Hematopoietic multipotent progenitor cell treated with erythropoietin and hydrocortisone succinate and interleukin-3 and kit ligand, for 6 days (in vitro differentiated cells): ENCODE results near the gene DDX27.
A peak's percentile ranks its signal among the peaks of the same experiment; 100 is the strongest.
"Not testable (repeated sequence)": the region's sequence is repeated elsewhere in the genome, so short reads cannot be mapped to it uniquely, and the experiment has no call there.

Experiments
- DNase-seq: peaks from one replicate; pipeline ENCODE4 v3.0.0-alpha.2; 2015

The DDX27 gene

DNA sequence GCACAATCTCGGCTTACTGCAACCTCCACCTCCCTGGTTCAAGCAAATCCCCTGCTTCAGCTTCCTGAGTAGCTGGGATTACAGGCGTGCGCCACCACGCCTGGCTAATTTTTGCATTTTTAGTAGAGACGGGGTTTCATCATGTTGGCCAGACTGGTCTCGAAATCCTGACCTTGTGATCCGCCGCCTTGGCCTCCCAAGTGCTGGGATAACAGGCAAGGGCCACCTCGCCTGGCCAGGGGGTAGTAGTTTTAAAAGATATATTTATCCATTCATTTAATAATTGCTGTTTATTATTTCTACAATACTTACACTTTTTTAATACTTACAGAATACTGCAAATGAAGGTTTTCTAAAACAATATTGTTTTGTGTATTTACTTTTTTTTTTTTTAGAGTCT lies 15.5 kb upstream of the DDX27 start:
- DNase-seq: no peak

DNA sequence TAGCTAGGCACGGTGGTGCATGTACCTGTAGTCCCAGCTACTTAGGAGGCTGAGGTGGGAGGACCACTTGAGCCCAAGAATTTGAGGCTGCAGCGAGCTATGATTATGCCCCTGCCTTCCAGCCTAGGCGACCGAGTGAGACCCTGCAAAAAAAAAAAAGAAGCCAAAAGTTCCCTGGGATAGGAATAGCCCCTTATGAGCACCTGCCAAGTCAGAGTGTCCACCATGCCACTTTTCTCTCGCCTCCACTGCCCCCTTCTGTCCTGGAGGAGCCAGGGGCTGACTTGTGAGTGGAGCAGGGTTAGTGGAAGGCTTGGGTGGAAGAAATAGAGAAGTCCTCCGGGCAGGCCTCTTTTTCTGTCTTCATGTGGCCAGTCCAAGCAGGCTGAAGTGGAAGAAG lies 12.1 kb upstream of the DDX27 start:
- DNase-seq: peak; percentile 58

DNA sequence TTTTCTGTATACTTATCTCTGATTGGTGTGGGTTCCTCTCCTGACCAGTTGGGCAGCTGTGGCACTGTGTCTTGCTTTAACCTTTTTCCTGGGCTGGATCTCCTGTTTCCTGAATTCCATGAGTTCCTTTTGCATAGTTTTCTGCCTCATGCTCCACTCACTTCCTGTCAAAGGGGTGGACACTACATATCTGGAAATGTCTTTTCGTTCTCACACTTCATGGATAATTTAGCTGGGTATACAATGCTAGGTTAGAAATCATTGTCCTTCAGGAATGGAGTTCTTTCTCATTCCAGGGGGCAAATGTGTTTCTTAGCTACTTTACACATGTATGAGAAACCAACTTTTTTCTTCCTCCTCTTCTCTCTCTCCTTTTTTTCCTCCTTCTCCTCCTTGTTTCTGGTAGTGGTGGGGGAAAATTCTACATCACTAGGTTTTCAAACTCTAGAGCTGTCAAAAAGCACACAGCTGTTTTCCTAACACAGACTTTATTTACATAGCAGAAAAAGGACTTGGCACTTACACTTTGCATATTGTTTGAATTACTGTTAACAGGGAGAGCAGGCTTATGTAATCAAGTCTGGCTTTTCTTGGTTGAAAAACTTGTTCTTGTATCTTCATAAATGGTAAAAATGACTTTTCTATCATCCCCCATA lies 9.0 kb upstream of the DDX27 start:
- DNase-seq: no peak

DNA sequence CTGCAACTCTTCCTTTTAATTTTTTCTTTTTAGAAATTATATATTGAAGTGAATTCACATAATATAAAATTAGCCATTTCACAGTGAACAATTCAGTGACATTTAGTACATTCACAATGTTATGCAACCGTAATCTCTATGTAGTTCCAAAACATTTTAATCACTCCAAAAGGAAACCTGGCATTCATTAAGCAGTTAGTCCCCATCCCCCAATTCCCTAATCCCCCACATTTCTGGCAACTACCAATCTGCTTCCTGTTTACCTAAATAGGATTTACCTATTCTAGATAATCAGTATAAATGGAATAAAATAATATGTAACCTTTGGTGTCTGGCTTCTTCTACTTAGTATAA lies 8.5 kb upstream of the DDX27 start:
- DNase-seq: no peak

DNA sequence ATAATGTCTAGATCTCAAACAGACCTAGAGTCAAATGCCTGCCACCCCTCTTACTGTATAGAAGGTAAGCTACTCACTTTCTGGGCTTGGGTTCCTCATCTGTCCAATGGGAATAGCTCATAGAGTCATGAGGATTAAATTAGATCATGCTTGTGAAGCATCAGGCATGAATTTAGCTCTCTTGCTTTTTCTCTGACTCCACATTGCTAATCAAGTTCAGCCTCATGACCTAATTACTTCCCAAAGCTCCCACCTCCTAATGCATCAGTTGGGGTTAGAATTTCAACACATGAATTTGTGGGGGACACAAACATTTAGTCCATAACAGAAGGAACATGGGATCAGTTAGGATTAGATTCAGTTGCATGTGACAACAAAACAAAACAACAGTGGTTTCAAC lies 4.6 kb upstream of the DDX27 start:
- DNase-seq: no peak

DNA sequence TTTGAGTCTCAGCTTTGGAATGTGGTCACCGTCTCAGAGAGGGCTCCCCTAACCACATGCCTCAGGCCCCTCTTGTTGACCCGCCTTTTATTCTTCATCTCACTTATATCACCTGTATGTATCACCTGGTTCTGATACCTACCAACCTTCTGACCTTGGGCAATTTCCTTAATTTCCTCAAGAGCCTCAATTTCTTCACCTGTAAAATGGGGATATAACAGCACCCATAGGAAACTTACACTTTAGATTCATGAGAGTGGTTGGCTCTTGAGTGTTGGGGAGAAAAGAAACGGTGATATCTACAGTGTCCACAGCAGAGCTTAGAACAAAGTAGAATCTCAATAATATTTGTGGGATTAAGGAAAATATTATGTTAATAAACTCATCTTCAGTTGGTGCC lies 4.0 kb upstream of the DDX27 start:
- no peak for DNase-seq

DNA sequence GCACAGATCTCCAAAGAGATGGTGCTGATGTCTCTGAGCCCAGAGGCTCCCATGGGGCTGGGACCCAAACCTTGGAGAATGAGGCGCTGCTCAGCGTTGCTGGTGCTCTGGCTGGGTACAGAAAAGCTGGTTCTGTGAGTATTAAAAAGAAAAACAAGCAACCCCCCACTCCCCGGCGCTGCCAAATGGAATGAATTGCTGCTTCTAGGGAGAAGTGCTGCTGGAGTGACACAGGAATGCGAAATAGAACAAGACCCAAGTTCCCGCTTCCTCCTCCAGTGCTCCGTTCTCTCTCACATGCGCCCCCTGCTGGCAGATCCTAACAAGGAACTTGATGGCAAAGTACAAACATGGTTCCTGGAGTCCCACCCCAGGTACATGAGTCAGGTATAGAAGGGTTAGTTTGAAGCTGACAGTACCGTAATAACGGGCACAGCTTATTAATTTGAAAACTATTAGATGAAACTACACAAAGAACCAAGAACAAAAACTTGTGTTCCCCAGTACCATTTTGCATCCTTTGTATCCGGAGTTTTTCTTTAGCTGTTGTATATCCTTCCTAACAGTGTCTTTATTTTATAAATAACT lies 2.1 kb upstream of the DDX27 start:
- DNase-seq: peak; percentile 96

DNA sequence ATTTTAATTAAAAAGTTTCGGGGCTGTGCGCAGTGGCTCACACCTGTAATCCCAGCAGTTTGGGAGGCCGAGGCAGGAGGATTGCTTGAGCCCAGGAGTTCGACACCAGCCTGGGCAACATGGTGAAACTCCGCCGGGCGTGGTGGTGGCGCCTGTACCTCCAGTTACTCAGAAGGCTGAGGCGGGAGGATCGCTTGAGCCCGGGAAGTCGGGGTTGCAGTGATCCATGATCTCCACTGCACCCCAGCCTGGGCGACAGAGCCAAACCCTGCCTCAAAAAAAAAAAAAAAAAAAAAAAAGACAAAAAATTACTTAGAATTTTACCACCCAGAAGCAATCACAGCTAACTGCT lies 501 bp upstream of the DDX27 start:
- not testable (repeated sequence) for DNase-seq

DNA sequence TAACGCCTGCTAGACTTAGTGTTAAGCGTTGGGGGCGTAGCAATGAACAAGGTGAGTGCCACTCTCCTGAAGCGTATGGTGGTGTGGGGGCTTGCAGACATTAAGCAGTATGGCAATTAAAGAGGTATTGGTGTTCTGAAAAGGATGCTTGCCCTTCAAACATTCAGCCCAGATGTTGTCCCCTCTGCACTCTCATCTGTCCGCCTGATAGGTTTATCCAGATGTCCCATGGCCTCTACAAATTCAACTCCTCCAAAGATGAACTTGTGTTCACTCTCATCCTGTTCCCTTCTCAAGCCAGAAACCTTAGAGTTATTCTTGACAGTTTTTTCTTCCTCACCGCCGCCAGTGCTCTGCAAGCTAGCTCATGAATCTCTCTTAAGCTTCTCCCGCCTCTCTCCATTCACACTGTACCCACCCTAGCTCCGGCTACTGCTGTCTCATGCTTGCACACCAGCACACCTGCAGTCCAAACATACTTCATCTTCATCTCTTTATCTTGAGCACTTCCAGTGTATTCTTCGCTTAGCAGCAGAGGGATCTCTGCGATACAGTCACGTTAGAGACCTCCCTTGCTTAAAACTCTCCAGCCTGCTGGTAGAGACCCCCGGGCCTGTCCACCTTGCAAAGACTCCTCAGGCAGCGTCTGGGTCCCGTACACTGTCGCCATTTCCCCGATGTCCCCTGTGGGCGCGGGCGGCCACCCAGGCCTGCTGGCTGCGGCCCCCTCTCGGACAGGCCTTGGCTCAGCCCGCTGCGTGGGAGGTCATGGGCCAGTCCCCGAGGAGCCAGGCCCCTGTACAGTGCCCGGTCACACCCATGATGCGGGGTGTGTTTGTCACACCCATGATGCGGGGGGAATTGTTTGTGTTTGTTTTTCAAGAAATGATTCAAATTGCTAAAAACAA lies 962 bp downstream of the DDX27 start:
- DNase-seq: peak; percentile 11

DNA sequence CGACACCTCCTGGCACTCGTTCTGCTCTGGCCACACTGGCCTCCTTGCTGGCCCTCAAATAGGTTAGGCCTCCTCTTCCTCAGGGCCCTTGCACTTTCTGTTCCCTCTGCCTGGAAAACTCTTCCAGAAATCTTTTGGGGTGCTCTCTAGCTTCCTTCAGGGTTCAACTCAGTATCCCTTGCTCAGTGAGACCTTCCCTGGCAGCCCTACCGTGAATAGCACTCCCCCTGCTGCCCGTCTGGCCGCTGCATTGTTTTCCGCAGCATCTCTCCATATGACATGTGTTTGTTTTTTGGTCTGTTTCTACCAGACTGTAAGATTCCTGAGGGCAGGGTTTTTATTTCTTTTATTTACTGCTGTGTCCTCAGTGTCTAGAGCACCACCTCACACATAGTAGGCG lies 6.7 kb downstream of the DDX27 start:
- no peak for DNase-seq

DNA sequence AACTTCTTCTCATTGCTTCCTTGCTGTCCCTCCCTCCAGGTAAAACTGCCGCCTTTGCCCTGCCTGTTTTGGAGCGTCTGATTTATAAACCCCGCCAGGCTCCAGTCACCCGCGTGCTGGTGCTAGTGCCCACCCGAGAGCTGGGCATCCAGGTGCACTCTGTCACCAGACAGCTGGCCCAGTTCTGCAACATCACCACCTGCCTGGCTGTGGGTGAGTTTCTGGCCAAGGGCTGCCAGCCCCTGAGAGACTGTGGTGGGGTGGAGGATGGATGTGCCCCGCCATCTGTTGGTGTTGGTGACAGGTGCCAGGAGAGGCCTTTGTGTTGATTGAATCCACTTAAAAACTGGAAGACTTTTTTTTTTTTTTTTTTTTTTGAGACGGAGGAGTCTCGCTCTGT lies 9.5 kb downstream of the DDX27 start:
- no peak for DNase-seq

DNA sequence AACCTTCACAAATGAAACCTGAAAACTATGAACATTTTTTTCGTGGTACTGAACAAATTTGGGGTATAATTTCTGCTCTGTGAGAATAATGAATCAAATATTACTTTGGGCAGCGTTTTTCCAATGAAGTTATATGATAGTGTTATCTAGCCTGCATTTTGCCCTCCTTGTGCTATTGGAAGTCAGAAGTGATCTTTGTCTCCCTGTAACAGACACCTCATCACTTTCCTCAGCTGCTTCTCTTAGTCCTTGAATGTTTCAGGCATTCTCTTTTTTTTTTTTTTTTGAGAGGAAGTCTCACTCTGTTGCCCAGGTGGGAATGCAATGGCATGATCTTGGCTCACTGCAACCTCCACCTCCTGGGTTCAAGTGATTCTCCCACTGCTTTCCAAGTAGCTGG lies 10.2 kb downstream of the DDX27 start:
- DNase-seq: no peak

DNA sequence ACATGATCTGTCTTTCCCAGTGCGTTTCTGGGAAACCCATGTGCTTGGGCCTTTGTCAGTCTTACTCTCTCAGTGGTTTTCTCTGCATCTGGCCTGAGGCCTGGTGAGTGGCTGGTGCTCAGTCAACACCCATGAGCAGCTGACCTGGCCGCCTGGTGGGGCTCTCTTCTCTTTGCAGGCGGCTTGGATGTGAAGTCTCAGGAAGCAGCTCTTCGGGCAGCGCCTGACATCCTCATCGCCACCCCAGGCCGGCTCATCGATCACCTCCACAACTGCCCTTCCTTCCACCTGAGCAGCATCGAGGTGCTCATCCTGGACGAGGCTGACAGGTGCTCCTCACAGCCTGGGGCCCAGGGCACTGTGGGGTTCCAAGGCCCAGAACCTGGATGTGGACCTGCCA lies 10.8 kb downstream of the DDX27 start:
- peak; percentile 48 for DNase-seq

DNA sequence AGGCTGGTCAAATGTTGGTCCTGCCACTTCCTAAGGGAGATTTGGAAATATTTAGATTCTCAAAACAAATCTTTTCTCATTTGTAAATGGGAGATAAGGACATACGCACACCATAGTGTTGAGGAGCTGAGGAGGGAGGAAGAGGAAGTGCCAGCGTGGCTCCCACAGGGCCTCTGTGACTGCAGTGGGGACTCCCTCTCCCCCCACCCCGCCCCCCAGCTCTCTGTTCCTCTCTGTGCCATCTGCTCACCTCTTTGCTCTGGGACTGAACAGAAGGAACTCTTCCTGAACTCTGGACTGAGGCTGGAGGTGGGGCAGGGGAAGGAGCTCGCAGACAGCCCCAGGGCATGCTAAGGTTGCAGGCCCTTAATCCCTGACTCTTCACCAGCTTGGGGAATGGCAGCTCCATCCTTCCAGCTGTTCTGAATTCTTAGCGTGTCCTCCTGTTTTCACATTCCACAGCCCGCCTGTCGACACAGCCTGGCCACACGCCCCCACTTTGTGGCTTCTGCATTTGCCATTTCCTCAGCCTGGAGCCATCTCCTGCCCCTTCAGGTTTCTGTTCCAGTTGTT lies 11.4 kb downstream of the DDX27 start:
- peak; percentile 79 for DNase-seq

DNA sequence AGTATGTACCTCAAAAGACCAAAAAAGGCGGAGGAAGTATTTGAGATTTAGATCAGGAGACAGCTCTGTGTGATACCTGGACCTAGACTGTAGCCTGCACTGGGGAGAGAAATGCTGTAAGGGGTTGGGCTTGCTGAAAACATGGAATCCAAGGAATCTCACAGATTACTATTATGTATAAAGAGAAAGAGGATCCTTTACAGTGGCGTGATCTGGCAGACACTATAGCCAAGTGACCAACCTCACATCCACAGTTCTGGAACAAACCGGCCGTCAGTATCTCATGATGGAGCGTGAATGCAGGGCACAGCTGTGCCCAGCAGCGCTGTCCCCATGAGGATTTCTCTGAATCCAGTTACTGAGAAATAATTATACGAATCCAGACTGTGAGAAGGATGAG lies 12.3 kb downstream of the DDX27 start:
- DNase-seq: no peak

DNA sequence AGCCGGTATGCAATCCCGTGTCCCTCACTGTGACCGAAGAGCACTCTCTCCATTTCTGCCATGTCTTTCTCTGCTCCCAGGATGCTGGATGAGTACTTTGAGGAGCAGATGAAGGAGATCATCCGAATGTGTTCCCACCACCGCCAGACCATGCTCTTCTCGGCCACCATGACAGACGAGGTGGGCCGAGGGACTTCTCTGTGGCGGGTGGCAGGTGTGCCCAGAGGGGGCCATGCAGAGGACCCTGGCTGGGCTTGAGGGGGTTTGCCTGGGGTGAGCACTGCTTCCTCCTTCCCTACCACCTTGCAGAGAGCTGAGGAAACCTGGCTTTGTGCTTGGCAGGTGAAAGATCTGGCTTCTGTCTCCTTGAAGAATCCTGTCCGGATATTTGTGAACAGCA lies 14.0 kb downstream of the DDX27 start:
- no peak for DNase-seq

DNA sequence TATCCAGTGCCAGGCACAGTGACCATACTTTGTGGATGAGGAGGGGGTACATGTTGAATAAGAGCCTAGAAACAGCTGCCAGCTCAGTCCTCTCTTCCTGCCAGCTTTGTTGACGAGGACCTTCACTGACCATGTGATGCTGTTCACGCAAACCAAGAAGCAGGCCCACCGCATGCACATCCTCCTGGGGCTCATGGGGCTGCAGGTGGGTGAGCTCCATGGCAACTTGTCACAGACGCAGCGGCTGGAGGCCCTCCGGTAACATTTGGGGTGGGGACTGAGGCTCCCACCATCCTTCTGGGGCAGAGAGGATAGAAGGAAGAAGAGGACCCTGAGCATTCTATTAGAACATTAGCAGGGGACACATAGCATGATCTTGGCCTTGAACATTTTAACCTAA lies 15.6 kb downstream of the DDX27 start:
- DNase-seq: no peak

DNA sequence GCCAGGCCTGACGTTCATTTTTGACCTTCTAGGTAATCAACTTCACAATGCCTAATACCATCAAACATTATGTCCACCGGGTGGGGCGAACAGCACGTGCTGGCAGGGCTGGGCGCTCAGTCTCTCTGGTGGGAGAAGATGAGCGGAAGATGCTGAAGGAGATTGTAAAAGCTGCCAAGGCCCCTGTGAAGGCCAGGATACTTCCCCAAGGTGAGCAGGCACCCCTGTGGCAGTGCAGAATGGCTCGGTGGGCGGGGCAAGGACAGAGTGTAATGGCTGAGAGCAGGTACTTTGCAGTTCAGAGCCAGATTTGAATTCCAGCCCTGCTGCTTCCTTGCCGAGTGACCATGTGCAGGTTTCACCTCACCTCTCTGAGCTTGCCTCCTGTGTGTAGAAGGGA lies 17.1 kb downstream of the DDX27 start:
- DNase-seq: no peak

DNA sequence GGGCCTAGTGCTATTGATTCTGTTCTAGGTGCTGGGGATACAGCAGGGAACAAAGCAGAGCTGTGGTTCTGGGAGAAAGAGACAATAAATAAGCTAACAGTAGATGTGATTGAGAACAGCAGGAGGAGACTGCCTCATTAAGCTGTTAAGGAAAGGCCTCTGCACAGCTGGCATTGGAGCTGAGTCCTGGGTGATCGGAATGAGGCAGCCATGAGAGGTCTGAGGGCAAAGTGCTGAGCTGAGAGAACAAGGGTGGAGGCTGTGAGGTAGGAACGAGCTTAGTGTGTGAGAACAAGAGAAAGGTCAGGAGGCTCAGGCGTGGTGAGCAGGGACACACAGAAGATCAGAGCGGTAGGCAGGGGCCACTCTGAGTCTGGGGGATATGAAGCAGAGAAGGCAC lies 18.3 kb downstream of the DDX27 start:
- no peak for DNase-seq

DNA sequence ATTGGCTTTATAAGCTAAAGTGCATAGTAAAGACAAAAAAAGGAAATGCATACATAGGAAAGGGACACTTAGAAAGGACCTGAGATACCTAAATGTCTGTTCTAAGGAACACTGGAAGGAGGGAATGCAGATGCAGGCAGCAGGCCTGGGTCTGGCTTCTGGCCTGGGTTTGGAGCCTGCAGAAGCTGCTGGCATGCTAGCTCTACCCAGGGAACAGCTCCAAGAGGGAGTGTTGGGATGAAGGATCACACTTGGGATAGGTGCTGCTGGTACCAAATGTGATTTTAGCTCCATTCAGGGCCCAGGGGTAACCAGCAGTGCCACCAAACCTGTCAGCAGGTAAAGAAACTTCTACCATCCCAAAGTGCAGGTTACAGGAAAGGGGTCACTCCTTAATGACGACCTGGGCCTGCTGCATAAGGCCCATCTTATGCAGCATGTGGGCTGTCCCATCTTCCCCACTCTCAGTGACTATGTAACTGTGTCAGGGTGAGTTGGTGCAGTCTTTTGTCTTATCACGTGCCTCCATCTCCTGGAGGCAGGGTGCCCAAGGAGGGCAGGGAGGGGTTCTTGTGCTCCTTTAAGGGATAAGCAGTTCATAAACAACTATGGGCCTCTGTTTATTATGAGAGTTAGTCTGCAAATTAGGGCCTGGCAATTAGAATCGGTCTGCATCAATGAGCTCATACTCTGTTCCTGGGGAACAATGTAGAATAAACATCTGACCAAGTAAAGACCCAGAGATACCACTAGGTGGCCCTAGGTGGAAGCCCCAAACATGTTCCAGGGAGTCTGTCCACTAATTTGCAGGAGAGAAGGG lies 26.9 kb downstream of the DDX27 start:
- peak; percentile 78 for DNase-seq

DNA sequence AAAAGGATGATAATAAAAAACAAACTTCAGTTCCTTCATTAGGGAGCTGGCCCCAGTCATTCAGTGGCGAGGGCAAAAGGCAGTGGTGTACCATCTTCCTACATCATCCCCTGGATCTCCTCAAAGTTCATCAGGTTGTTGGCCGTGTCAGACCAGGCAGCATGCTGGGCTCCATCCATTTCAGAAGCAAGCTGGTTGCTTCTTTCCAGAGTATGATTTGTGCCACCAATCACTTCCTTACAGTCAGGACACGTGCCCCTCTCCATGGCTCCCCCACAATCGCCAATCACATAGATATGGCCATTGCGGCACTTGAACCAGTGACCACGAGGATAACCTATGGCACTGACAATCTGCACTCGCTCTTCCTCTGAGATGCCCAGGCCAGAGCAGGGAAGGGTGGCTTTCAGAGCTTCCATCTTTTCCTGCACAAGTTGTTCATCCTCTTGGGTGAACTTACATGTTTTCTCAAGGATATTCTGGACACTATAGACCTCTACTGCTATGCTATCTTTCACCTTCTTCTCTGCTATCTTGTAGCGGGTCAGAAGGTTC lies 28.0 kb downstream of the DDX27 start:
- no peak for DNase-seq

DNA sequence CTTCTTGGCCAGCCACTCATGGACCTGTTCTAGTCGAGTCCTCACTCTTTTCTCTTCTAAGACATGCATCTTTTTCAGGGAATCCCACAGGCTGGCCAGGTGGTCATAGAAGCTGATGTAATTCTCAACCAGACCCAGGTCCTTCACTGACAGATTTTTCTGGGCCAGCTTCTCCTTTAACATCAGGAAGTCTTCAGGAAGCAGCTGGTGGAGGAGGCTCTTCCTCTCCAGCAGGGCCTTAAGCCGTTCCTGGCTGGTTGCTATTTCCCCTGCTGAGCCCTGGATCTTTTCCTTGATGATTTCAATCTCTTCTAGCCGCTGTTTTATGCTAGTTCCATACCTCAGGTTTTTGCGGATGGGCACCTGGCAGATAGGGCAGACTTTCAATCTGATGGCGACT lies 28.6 kb downstream of the DDX27 start:
- no peak for DNase-seq

DNA sequence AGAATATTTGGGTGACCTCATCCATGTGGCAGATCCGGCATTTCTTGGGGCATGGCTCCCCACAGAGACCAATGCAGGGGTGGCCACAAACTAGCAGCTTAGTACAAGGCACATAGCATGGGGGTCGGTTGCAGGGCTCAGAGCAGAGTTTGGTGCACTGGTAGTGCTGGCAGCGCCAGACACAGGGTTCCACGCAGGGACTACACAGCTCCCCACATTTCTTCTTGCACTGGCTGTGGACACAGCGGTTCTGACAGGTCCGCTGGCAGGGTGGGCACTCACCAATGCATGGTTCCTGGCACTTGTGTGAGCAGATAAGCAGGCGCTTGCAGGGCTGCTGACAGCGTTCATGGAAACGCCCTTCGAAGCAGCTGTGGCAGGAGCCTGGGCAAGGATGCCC lies 29.1 kb downstream of the DDX27 start:
- no peak for DNase-seq
